ENCODE results near the gene LRRC8E.

DNA sequence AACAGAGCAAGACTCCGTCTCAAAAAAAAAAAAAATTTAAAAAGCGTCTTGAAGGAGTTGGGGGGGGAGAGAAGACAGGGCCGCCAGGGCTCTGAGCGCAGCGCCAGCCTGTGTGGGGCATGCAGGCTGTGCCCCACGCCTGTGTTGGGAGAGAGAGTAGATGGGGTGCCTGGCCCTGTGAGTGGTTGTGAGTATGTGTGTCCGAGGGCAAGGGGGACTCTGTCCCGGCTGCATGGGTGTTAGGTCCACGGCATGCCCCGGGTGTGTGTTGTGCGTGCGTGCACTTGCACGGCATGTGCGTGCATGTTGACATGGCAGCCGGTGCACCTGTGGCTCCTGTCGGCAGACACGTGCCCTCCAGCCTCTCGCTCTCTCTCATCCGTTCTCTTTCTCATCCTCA lies 18.8 kb downstream of the LRRC8E start:
- TF ChIP-seq, protein P1, sequence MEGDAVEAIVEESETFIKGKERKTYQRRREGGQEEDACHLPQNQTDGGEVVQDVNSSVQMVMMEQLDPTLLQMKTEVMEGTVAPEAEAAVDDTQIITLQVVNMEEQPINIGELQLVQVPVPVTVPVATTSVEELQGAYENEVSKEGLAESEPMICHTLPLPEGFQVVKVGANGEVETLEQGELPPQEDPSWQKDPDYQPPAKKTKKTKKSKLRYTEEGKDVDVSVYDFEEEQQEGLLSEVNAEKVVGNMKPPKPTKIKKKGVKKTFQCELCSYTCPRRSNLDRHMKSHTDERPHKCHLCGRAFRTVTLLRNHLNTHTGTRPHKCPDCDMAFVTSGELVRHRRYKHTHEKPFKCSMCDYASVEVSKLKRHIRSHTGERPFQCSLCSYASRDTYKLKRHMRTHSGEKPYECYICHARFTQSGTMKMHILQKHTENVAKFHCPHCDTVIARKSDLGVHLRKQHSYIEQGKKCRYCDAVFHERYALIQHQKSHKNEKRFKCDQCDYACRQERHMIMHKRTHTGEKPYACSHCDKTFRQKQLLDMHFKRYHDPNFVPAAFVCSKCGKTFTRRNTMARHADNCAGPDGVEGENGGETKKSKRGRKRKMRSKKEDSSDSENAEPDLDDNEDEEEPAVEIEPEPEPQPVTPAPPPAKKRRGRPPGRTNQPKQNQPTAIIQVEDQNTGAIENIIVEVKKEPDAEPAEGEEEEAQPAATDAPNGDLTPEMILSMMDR (IDR thresholded peaks at IDR 0.05), result no peak
- no peak for TF ChIP-seq EP300 (IDR thresholded peaks at IDR 0.05)
- TF ChIP-seq POLR2A (IDR thresholded peaks at IDR 0.05), result no peak
- TF ChIP-seq POLR2AphosphoS5 (IDR thresholded peaks at IDR 0.05), result no peak

Data from gastroesophageal sphincter (tissue), 3 donors.